DMS53 treated with DMSO at 0.1 percent for 48 hours (cell line): Measurements from ENCODE around the gene CD8A.

Experiments
- DNase-seq: peaks from one replicate; lab custom pipeline; 2025; ENCODE audit not compliant: unreplicated experiment; lab: John Stamatoyannopoulos, UW

Gene CD8A

DNA sequence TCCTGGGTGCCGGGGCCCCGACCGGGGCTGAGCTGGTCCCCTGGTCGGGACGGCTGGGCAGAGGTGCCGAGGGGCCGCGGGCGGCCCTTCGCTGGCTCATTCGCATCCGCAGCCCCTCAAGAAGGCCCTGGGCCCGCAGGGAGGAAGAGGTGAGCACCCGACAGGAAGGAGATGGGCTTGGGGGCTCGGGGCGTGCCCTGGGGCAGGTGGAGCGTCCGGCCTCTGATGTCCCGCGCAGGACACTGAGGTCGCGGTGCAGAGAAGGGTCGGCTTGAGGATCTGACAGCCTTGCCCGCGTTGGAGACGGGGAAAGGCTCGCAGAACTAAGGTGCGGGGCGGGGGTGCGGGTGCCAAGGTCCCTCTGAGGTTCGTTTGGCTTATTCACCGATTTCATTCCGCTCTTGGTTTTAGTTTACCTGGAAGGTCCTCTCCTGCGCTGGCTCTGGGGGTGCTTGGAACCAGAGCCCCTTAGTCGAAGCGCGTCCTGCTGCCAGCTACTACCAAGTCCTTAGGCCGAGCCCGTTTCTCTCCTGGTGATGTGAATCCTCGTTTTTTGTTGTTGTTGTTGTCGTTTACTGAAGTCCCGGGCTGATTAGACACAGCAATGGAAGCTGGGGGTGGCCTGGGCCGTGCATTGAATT, 18.9 kb upstream of the CD8A start:
- no peak for DNase-seq

DNA sequence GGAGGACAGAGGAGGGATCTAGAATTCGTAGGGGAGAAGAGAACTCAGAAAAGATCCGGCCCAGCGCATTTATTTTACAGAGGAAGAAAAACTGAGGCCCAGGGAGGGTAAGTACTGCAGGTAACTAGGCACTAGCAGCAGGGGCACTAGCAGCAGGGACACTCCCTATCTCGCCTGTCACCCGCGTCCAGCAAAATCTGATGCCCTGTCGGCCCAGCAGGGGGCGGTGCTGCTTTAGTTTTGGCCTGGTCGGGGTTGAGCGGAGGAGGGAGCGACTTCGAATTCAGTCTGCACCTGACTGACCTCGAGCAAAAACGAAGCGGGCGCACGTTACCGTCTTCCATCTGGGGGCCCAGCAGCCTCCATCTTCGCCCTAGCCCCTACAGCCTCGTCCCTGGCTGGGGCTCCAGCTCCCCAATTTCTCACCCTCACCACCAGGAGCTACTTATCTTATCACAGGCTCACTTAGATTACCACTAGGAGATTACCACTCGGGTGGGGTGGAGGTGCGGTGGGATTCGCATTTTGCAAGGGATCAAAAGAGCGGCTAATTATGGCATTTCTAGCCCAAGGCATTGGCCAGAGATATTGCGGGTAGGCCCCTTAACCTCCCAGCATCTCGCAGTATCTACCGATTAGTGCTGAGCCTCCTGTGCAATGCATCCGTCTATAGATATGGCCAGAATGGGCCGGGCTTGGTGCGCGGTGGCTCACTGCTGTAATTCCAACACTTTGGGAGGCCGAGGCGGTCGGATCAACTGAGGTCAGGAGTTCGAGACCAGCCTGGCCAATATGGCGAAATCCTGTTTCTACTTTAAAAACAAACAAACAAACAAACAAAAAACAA, 17.8 kb upstream of the CD8A start:
- peak; percentile 97 for DNase-seq

DNA sequence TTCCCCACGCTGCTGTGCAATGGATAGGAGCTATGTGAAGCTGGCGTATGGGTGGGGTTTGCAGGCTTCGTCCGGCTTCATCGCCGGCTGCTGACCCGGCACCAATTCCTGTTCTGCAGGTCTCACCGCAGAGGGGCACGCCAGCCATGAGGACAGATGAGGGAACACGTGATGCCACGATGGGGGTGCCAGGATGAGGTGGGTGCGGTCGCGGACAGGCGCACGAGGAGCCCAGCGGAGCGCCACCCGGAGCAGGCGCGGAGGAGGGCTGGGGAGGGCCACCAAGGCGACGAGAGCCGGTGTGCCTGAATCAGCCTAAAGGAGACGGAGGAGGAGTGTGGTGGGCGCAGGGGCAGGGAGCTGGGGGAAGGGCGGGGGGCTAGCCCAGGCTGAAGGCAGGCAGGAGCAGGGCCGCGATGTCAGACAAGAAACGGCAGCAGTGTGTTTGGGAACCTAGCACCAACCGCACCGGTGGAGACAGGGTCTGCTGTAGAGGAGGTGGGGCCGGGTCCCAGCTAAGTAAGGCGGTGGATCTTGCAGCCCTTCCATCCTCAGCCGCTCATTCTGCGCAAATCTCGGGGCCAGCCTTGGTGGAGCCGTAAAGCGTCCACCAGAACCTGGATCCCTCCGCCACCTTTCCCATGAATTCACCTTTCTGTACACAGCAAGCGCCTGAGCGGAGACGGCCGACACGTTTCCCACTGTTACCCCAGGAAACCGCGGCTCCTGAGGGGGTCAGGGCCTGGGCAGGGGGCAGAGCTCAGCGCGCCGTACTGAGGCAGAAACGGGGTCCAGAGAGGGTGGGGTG, 17.0 kb upstream of the CD8A start:
- peak; percentile 83 for DNase-seq

DNA sequence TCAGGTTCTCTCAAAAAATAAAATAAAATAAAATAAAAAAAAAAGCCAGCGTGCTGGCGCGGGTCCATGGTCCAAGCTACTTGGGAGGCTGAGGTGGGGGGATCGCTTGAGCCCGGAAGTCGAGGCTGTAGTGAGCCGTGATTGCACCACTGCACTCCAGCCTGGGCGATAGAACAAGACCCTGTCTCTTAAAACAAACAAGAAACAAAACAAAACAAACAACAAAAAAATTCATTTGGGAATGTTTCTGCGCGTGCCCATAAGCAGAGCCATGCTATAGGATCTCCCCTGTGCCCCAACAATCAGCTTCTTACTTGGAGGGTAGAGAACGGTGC, 16.4 kb upstream of the CD8A start:
- DNase-seq, result no peak

DNA sequence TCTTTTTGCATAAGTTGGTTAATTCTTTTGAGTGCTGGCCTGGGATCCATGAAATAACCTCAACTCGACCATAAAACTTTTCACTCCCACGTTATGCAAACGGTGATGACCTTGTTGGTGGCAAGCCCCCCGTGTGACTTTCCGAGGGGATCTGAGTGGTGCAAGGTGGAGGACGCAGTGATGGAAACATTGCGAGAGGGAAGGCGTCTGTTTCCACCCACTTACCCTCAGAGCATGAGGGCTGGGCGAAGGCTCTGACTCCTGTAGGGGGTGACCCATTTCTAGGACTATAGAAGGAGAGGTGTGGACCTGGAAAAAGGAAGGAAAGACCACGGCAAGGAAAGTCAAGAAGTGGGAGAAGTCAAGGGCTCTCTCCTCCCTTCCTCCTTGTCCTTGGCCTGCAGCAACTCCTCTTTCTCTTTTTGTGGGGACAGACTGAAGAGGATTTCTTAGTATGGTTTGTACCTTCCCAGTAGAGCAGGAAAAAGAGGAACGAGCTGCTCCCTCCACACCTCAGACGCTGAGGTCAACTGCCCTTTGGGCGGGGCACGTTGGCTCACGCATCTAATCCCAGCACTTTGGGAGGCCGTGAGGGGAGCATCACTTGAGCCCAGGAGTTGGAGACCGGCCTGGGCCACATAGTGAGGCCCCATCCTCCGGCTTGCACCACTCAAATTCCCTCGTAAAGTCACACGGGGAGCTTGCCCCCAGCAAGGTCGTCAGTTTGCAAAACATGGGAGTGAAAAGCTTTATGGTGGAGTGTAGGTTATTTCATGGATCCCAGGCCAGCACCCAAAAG, 15.5 kb upstream of the CD8A start:
- no peak for DNase-seq

DNA sequence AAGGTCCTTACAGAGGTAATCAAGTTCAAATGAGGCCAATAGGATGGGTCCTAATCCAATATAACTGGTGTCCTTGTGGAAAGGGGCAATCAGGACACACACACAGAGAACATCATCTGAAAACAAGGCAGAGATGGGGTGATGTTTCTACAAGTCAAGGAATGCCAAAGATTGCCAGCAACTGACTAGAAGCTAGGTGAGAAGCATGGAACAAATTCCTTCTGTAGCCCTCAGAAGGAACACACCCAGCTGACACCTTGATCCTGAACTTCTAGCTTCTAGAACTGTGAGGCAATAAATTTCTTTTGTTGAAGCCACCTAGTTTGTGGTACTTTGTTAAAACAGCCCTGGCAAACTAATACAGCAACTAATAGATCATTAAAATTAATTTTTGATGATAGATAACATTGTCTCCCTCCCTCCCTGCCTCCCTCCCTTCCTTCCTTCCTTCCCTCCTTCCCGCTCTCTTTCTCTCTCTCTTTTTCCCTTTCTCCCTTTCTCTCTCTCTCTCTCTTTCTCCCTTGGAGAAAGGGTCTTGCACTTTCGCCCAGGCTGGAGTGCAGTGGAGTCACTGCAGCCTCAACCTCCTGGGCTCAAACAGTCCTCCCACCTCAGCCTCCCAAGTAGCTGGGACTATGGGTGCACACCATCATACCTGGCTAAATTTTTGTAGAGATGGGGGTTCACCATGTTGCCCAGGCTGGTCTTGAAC, 10.3 kb upstream of the CD8A start:
- DNase-seq, result no peak

DNA sequence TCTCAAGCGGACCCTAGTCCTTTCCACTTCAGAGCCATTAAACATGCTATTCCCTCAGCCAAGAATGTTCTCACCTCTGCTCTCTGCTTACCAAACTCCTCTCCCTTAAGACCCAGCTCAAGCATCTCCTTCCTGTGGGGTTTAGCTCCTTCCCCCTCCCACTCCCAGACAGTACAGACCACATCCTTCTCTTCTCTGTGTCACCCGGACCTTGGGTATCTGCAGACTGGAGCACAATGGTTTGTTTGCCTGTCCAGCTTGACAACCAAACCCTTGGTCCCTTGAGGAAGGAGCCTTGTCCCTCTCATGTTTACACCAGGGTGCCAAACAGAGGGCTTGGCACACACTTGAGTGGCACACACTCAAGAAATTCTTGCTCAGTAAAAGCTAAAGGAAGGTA, 4.1 kb upstream of the CD8A start:
- DNase-seq, result no peak

DNA sequence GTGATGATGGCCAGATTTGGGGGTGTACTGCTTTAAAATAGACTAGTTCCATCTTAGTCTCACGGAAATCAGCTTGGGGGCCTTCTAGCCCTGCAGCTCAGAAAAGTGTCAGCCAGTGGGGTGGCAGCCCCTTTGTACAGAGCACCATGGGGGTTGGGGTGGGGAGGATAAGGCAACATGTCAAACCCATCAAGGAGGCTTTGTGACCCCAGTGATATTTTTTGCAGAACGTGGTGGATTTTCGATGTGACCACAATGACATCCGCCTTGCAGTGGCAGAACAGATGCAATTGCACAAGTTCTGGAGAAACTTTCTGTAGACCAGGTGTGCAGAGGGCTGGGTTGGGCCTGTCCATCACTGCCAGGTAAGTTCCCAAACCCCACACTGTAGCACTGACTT, 3.0 kb upstream of the CD8A start:
- DNase-seq, result no peak

DNA sequence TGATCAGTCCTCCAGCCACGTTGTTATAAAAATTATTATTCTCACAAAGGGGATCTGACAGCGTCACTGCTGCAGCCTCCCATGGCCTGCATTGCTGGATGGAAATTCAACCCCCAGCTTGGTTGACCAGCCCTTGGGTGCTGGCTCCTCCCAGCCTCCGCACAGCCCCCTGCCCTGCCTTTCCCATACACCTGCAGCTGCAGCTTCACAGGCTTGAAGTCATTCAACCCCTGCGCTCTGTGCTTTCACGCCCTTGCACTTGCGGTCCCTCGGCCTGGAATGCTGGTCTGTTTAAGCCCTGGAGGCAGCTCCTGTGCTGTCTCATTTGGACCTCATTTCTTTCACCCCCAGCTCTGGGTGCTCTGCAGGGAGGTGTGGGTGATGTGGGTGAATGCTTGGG, 860 bp upstream of the CD8A start:
- no peak for DNase-seq

DNA sequence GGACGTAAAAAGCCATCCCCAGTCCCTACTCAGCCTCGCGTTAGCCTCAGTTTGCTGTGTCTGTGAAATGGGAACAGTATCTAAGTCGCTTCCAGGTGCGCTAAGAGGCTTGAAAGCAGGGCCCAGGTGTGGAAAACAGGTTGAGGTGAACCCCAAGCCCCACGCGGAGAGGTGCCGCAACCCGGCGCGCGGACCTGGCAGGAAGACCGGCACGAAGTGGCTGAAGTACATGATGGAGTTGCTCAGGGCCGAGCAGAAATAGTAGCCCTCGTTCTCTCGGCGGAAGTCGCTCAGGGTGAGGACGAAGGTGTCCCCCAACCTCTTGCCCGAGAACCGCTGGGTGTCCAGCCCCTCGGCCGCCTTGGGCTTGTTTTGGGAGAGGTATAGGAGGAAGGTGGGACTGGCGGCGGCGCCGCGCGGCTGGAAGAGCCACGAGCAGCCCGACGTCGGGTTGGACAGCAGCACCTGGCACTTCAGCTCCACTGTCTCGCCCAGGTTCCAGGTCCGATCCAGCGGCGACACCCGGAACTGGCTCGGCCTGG, 508 bp downstream of the CD8A start:
- no peak for DNase-seq

DNA sequence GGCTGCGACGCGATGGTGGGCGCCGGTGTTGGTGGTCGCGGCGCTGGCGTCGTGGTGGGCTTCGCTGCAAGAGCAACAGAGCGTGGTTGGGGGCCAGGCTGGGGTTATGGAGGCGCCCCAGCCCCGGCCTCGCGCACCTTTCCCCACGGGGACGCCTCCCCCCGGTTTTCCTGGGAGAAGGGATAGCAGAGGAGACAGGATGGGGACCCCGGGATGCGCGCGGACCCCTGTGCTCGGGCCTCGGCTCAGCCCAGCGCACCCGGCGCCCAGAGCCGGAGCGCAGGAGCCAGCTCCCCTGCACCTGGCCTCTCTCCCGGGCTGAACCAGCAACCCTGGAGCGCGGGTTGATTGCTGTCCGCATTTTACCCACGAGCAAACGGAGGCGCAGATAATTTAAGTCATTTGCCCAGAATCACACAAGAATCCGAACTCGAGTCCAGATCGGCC, 1.0 kb downstream of the CD8A start:
- DNase-seq, result no peak

DNA sequence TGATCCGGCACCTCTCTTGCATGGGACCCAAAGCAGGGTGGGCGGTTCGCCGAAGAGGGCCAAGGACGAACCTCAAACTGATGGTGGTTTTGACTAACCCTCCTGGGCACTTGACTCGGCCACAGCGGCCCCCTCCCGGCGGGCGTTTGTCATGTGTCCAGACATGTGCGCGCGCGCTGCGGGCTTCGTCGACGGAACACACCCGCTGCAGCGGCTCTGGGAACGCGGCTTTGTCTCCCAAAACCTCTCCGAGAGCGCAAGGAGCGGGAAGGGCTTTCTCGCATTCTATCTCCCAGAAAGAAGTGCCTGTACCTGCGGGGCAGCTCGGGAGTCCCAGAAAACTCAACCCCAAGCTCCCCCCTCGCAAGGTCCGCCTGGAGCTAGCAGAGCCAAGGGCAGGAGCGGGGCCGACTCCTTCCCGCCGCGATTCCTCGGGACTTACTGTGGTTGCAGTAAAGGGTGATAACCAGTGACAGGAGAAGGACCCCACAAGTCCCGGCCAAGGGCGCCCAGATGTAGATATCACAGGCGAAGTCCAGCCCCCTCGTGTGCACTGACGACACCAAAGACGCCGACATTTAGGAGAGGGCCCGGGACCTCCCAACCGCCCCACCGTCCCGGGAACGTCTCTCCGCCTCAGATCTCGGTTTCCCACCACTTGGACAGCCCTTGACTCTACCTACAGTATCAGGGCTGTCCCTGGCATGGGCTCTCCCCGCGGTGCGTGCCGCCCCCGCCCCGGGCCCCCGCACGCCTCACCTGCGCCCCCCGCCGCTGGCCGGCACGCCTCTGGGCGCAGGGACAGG, 1.6 kb downstream of the CD8A start:
- DNase-seq, result no peak

DNA sequence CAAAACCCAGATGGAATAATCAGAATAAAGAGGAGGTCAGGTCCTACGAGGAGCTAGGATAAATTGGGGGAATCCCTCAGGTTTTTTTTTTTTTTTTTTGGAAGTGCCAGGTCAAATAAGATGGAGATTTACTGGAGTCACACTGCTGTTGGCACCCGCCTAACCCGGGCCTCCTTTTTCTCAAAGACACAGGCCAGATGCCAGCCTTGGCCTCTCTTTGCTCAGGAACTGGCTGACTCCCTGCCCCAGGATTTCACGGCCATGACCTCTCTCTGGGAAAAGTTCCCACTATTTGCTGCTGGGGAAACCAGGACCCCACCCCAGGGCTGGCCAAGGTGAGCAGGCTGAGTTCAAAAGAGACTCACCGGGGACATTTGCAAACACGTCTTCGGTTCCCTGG, 2.5 kb downstream of the CD8A start:
- no peak for DNase-seq

DNA sequence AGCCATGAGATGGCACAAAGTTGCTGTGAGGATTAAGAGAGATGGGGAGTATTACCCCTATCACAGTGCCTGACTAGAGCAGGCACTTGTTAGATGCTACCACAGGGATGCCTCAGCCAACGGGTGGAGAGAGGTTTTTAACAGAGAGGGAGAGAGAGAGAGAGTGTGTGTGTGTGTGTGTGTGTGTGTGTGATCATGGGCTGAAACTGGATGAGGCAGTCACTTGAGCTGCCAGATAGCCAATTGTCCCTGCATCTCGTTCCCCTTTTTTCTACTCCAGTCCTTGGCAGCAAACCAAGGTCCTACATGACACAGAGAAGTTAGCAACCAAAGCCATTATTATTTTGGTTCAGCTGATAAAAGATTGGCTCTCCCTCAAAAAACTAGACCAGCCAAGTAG, 3.0 kb downstream of the CD8A start:
- DNase-seq, result no peak

DNA sequence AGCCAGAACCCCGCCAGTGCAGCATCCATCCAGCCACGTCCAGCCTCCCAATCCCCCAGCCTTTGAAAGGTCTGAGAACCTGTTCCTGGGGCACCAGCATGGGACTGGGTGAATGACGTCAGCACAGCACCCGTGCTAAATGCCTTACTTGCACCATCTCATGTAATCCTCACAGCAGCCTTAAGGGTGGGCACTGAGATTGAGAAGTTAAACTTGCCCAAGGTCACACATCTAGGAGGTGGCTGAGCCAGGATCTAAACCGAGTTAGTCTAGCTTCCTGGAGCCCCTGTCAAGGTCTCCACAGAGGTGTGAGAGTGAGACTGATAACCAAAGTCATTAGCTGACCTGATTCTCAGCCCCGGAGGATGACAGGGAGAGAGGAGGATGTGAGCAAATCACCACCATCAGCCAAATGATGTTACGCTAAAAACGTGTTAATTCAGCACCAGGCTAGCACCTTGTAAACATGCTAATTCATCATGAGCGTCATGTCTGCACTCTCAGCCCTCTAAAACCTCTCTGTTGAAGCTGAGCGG, 4.6 kb downstream of the CD8A start:
- DNase-seq, result no peak

DNA sequence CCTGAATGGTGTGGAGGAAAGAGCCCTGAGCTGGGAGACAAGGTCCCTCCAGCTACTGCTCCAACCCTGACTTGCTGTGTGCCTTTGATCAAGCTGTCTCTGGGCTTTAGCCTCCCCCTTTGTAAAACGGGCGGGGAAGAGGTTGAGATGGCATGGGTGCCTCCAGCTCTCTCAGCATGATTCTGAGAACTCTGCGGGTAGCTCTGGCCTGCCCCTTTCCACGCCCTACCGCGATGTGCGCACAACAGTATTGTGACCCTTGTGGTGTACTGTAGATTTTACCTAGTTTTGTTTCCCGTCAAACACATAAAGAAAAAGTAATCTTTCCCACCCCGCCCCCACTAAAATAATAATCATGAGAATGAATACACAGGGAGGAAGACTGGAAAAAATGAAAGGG, 5.3 kb downstream of the CD8A start:
- DNase-seq, result no peak

DNA sequence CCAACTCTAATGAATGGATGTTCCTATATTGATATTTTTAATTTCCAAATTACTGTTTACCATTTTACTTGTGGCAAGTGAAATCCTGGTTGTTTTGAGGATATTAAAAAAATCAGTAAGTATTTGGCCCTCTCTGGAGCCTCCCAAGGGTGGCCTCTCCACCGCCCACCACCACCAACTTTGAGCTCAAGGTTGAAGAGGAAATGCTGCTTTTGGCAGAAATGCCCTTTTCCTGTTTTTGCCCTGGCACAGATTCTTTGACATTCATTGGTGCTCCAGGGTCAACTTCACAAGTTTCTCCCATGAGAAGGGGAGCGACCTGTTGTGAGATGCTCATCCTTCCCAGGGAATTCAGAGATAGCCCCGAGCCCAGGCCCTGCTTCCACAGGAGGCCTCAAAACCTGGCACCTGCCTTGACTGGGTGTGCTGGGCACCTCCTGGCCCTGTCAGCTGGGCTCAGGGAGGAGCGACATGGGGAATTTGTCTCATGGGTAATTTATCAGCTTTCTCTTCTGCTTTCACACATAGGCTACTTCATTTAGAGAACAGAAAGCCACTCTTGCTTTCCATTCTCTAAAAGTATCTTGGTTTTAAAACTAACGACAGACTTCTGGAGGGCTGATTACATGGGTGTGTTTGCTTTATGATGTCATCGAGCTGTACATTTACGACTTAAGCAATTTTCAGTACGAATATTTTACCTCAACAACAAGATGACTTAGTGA, 6.9 kb downstream of the CD8A start:
- no peak for DNase-seq

DNA sequence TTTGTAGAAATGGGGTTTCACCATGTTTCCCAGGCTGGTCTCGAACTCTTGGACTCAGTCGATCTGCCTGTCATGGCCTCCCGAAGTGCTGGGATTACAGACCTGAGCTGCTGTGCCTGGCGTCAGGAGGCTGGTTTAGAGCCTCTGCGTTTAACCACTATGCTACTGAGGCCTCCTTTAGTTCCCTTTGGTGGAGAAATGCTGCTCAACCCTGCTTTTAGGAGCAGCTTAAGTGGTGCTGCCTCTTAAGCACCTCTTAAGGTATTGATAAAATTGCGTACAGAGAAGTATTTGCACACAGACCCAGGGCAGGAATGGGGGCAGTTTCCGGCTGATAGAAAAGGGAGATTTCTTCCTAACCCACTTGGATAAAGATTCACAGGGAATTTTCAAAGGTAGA, 8.0 kb downstream of the CD8A start:
- no peak for DNase-seq

DNA sequence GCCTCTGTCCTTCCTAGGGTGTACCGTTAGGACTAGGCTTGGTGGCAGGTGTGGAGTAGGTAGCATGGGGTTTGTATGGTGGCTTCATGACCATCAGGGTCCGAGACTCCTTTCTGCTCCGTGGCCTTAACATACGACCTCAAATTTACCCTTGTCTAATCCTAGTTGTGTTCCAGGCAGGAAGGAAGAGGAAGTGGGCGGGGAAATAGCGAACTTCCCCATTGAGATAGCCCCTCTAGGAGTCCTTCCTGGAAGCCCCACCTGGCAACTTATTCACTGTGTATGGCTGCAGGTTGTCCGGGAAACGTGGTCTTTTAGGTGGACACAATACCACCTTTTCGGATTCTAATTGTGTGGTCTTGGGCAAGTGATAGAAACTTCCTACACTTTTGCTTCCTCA, 9.3 kb downstream of the CD8A start:
- no peak for DNase-seq
